ENCODE data around the gene TRIM9.

TRIM9 gene

DNA sequence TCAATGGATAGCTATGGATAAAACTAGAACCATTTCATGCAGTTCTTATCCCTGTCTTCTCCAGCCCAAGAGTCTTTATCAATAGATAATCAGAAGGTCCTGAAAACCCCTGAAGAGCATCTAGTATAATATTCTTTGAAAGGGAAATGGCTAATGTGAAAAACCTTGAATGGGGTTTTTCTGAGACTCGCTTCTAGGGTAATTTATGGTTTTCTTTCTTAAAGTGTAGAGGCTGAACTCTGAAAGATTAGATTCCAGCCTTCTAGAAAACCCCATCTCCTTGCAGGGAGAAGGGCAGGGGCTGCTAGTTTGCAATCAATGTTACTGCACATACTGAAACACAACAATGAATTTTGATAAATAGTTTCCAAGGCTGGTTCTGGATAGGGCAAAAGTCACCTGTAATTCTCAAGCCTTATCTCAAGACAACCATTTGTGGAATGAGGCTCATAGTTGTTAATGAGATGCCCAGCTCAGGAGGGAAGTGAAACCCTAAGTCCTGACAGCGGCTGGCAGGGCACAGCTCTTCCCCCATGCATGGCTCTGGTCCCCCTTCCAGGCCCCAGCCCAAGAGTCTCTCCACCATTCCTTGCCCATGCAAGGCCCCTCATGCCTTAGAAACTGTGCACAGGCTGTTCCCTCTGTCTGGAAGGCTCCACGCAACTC is 116.9 kb downstream of the TRIM9 start:
- TF ChIP-seq, protein P1, sequence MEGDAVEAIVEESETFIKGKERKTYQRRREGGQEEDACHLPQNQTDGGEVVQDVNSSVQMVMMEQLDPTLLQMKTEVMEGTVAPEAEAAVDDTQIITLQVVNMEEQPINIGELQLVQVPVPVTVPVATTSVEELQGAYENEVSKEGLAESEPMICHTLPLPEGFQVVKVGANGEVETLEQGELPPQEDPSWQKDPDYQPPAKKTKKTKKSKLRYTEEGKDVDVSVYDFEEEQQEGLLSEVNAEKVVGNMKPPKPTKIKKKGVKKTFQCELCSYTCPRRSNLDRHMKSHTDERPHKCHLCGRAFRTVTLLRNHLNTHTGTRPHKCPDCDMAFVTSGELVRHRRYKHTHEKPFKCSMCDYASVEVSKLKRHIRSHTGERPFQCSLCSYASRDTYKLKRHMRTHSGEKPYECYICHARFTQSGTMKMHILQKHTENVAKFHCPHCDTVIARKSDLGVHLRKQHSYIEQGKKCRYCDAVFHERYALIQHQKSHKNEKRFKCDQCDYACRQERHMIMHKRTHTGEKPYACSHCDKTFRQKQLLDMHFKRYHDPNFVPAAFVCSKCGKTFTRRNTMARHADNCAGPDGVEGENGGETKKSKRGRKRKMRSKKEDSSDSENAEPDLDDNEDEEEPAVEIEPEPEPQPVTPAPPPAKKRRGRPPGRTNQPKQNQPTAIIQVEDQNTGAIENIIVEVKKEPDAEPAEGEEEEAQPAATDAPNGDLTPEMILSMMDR (IDR thresholded peaks at IDR 0.05; ENCODE audit: low read length, missing control alignments), result no peak

DNA sequence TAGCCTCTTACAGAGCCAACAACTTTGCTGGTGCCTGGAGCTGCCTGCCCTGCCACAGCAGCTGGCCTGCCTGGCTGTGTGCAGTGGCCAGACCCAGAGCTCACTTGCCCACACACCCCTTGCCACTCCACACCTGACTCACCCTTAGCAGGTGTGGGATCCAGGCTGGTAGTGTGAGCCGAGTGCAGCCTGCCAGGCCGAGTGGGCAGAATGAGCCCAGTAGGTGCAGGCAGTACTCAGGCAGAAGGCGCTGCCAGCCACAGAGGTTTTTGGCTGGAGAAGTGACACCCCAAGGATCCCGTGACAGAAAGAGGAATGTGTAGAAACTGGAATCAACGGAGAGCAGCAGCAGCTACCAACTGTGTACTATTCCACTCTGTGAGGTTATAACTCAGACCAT is 120.8 kb downstream of the TRIM9 start:
- TF ChIP-seq, protein P1 (IDR thresholded peaks at IDR 0.05; ENCODE audit: low read length, missing control alignments), result no peak
- H3K4me3 ChIP-seq (replicated peaks; ENCODE audit: low read depth, low read length), result no peak overlapping the region
- DNase-seq (ENCODE audit: low read depth), result no peak

More for the DNA sequence above, 116.9 kb downstream of the TRIM9 start:
- H3K4me3 ChIP-seq (replicated peaks; ENCODE audit: low read depth, low read length), result no peak overlapping the region
- DNase-seq (ENCODE audit: low read depth), result no peak

DNA sequence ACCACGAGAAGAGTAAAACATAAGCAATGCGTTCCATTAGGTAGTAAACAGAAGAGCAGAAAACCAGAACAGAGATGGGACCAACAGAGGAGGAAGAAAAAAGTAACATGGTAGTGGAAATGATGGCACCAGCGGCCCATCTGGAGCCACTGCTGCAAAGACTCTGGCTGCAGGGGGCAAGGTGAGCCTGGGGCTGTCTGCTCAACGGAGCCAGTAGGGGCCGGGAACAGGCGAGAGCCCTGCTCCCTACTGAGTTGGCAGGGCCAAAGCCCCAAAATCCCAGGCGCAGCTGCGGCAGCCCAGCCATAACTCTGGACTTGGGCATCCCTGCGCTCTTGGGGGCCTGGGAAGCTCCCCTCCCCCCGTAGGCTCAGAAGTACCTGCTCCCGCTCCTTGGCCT is 122.2 kb downstream of the TRIM9 start:
- DNase-seq (ENCODE audit: low read depth), result no peak
- no peak overlapping the region for H3K4me3 ChIP-seq (replicated peaks; ENCODE audit: low read depth, low read length)
- TF ChIP-seq, protein P1 (IDR thresholded peaks at IDR 0.05; ENCODE audit: low read length, missing control alignments), result no peak

DNA sequence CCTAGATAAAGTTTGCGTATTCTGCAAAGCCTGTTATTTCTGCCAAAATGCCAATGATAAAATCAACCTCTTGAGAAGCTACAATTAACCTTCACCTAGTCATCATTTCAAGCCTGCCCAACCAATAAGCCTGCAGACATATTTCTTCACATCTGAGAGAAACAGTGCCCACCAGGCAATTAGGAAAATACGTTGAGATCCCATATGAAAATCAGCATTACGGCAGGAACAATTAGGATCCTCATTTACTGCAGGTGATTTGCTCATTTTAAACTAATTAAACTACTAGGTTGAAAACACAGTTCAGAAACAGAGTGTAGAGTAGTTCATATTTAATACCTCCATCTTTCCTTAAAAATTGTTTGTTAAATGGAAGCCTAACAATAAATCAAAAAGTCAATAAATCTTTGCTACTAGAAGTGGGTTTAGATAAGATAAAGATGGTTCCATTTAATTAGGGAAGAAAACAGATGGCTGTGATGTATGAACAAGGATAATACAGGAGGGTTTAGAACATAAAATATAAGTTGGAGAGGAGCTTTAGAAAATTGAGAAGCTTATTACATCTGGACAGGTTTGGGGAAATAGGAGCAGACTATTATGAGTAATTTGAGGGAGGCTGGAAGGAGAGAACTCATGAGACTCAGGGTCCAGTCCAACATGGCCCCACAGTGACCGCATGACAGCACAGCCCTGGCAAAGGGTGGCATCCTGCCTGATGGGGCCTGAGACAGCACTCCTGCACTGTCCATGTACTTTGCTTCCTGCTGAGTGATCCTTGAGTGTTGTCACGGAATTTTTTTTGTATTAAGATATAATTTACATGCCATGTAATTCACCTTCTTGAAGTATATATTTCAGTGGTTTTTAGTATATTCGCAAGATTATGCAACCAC is 123.8 kb downstream of the TRIM9 start:
- TF ChIP-seq, protein P1 (IDR thresholded peaks at IDR 0.05; ENCODE audit: low read length, missing control alignments), result no peak
- H3K4me3 ChIP-seq (replicated peaks; ENCODE audit: low read depth, low read length), result no peak overlapping the region
- DNase-seq (ENCODE audit: low read depth), result no peak

DNA sequence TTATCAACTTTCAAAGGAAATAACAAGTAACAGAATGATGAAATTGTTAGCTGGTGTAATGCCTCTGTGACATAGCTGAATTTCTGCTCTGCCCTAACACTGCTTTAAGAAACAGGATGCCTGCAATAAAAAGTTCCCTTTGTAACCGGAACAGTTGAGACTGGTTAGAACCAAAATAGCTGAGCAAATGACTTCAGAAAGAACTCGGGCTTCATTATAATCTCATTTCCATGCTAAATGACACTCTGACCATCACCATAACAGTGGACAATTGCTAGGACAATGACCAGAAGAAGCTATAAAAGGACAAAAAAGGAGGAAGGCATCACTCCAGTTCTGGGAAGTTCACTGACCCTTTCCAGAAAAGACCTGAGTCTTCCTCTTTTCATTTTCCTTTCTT is 127.1 kb downstream of the TRIM9 start:
- TF ChIP-seq, protein P1 (IDR thresholded peaks at IDR 0.05; ENCODE audit: low read length, missing control alignments), result no peak
- H3K4me3 ChIP-seq (replicated peaks; ENCODE audit: low read depth, low read length), result no peak overlapping the region
- DNase-seq (ENCODE audit: low read depth), result no peak

DNA sequence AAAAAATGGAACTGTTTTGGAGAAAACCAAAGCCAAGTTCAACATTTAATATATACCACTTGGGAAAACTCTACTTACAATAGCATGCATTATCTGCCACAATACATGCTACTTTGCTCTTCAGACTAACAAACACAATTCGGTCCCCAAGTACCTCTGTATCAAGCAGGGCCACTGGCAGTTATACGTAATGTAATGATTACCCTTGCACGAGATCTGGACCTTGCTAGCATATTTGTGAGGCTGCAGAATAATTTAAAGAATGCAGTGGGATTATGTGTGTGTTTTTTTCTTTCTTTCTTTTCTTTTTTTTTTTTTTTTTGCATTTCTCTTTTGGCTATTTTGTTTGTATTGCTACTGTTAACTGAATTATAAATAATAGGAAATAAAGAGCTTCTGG is 127.8 kb downstream of the TRIM9 start:
- no peak for DNase-seq (ENCODE audit: low read depth)
- TF ChIP-seq, protein P1 (IDR thresholded peaks at IDR 0.05; ENCODE audit: low read length, missing control alignments), result no peak
- H3K4me3 ChIP-seq (replicated peaks; ENCODE audit: low read depth, low read length), result no peak overlapping the region

Data from fibroblast of pulmonary artery (primary cell).